Measurements from ENCODE around the gene PAPPA.

Gene PAPPA

DNA sequence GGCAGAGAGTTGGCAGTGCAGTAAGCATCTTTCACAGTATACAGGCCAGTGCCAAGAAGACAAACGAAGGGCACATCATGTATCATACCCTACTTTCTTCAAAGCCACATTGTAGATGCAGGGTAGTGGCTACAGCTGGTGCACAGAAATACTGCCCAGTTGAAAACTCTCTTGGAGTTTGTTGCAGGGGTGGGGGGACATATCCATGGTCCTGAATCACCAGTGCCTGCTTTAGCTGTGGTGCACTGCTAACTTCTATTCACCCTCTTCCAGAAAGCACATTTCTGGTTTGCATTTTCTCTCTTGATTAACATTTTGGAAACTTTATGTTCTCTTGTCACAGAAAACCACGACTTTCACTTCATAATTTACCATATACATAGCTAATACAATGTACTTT, 196.6 kb downstream of the PAPPA start:
- H3K4me3 ChIP-seq (ENCODE audit: control insufficient read depth, low read depth, low read length): no peak overlapping the region
- no peak for DNase-seq (ENCODE audit: low read depth)
- TF ChIP-seq, protein P1, sequence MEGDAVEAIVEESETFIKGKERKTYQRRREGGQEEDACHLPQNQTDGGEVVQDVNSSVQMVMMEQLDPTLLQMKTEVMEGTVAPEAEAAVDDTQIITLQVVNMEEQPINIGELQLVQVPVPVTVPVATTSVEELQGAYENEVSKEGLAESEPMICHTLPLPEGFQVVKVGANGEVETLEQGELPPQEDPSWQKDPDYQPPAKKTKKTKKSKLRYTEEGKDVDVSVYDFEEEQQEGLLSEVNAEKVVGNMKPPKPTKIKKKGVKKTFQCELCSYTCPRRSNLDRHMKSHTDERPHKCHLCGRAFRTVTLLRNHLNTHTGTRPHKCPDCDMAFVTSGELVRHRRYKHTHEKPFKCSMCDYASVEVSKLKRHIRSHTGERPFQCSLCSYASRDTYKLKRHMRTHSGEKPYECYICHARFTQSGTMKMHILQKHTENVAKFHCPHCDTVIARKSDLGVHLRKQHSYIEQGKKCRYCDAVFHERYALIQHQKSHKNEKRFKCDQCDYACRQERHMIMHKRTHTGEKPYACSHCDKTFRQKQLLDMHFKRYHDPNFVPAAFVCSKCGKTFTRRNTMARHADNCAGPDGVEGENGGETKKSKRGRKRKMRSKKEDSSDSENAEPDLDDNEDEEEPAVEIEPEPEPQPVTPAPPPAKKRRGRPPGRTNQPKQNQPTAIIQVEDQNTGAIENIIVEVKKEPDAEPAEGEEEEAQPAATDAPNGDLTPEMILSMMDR (IDR thresholded peaks at IDR 0.05; ENCODE audit: control insufficient read depth, insufficient read depth, low read depth, low read length, missing control alignments): no peak

DNA sequence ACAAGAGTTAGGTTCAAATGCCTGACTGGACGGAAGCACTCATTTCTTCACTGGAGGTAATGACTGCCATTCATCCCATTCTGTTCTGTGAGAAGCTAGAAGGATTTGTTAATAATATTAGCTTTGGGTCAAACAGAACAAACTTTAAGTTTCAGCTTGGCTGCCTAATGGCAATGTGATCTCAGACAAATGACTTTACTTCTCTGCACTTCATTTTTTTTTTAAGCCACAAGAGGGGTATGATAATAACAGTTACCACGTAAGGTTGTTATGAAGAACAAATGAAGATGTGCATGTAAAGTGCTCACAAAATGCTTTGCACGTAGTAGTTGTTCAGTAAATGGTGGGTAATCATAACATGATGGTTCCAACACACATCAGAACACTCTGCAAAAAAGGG, 199.4 kb downstream of the PAPPA start:
- H3K4me3 ChIP-seq (ENCODE audit: control insufficient read depth, low read depth, low read length): no peak overlapping the region
- TF ChIP-seq, protein P1 (IDR thresholded peaks at IDR 0.05; ENCODE audit: control insufficient read depth, insufficient read depth, low read depth, low read length, missing control alignments): no peak
- no peak for DNase-seq (ENCODE audit: low read depth)

DNA sequence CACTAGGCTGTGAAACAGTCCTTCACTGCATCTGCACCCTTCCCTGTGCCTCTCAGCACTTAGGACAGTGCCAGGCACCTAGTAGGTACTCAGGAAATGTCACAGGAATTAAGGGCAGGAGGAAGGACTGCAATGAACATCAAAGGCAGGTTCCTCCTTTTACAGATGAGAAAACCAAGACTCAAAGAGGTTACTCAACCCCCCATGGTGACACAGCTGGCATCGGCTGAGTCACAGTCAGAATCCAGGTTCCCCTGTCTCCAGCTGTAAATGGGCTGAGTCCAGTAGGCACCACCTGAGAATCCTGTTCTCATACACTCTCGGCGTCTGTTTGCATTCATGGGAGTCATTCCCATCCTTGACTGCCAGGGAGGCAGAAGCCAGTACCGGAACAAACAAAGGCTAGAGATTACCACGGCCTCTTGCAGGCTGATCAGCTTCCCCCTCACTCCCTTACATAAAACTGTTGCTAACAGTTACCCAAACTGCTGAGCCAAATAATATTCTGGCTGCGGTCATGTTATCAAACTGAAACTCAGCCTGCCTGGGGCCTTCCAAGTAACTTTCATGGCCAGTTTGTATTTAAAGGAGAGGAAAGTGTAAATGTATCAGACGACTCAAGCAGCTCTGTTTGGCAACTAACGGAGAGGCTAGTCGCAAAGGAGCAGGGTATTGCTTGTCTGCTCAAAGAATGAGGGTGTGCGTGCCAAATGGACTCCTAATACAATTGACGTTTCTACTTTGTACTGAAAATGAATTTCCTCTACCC, 201.7 kb downstream of the PAPPA start:
- TF ChIP-seq, protein P1 (IDR thresholded peaks at IDR 0.05; ENCODE audit: control insufficient read depth, insufficient read depth, low read depth, low read length, missing control alignments): no peak
- no peak for DNase-seq (ENCODE audit: low read depth)

DNA sequence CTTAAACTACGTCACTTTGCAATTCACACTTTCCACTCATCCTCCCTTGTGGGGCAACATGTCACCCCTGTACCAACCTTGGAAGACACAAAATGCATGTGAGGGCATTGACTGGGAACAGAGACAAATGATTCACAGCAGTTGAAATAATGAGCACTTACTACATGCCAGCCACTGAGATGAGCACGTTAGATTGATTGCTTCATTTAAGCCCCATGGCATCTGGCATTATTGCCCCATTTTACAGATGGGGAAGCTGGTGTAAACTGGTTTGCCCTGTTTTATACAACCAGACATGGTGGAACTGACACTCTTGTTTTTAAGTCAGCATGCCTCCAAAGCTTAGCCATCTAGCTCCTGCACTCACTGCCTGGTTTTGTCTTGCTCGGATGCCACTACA, 204.7 kb downstream of the PAPPA start:
- TF ChIP-seq, protein P1 (IDR thresholded peaks at IDR 0.05; ENCODE audit: control insufficient read depth, insufficient read depth, low read depth, low read length, missing control alignments): no peak
- DNase-seq (ENCODE audit: low read depth): no peak
- no peak overlapping the region for H3K4me3 ChIP-seq (ENCODE audit: control insufficient read depth, low read depth, low read length)

More for the DNA sequence above, 201.7 kb downstream of the PAPPA start:
- H3K4me3 ChIP-seq (ENCODE audit: control insufficient read depth, low read depth, low read length): no peak overlapping the region

DNA sequence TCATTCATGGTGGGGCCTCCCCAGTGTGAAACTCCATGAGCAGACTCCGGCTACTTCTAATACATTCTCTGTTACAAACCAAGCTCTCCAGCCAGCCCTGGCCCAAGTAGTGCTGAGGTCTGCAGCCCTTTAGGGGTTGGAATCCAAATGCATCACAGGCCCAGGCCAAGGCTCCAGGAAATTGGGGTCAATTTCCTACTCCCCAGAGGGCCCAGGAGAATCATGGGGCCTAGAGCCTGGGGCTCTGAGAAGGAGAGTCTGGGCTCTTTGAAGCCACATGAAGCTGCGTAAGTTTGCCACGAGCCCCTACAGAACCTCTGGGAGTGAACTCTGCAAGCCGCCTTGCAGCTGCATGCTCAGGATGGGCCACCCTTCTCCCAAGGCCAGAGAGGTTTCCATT, 206.4 kb downstream of the PAPPA start:
- DNase-seq (ENCODE audit: low read depth): no peak
- no peak overlapping the region for H3K4me3 ChIP-seq (ENCODE audit: control insufficient read depth, low read depth, low read length)
- TF ChIP-seq, protein P1 (IDR thresholded peaks at IDR 0.05; ENCODE audit: control insufficient read depth, insufficient read depth, low read depth, low read length, missing control alignments): no peak

DNA sequence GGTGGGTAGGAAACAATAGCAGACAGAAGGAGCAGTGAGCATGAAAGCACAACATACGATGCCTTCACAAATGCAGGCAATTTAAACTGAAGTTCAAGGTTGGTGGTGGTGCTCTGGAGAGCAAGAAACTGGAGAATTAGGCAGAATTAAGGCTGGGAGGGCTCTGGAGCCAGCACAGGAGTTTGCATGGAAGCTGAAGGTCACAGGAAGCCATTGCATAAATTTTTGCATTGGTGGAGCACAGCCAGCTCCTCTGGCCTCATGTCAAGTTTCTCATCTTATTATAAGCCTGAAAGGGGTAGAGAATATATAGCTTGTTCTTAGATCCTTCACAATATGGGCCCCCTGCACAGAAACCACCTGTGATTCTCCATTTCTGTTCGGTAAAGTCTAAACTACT, 207.4 kb downstream of the PAPPA start:
- TF ChIP-seq, protein P1 (IDR thresholded peaks at IDR 0.05; ENCODE audit: control insufficient read depth, insufficient read depth, low read depth, low read length, missing control alignments): no peak
- DNase-seq (ENCODE audit: low read depth): no peak
- H3K4me3 ChIP-seq (ENCODE audit: control insufficient read depth, low read depth, low read length): no peak overlapping the region
